Neural cell (in vitro differentiated cells): ENCODE results near the gene STIM1. TPM values are rescaled to one million over a fixed set of nuclear protein-coding genes. Genes with fewer than 3 reads are reported as not detected.

Experiments used
- H2AFZ ChIP-seq: fragments of 200-600, 300-800 bp; sonication (generic), shearing (Covaris generic); 2 replicates; pipeline ENCODE4 v1.6.0; 2014; ENCODE audit warnings: low read depth, mild to moderate bottlenecking, antibody characterized with exemption, low read length, moderate library complexity
- H3F3A ChIP-seq: fragments of 200-600 bp; shearing (Covaris generic); 2 replicates; pipeline ENCODE4 v1.6.1; 2016; ENCODE audit warnings: mild to moderate bottlenecking, moderate library complexity, mixed read lengths, antibody characterized with exemption, low read length; ENCODE audit not compliant: insufficient read depth, poor library complexity, severe bottlenecking
- H3K27ac ChIP-seq: fragments of 200-600, 300-800 bp; sonication (generic), shearing (Covaris generic); 2 replicates; pipeline ENCODE4 v1.5.1; 2014; ENCODE audit warnings: mild to moderate bottlenecking, low read length, moderate library complexity
- H3K27me3 ChIP-seq: fragments of 300-800, 200-600 bp; sonication (generic), shearing (Covaris generic); 2 replicates; pipeline ENCODE4 v1.6.0; 2014; ENCODE audit warnings: mild to moderate bottlenecking, low read depth, low read length, moderate library complexity; ENCODE audit not compliant: insufficient read depth
- H3K36me3 ChIP-seq: fragments of 300-800, 200-600 bp; sonication (generic), shearing (Covaris generic); 2 replicates; pipeline ENCODE4 v1.5.1; 2014; ENCODE audit warnings: mild to moderate bottlenecking, antibody characterized with exemption, low read length, moderate library complexity; ENCODE audit not compliant: insufficient read depth
- H3K4me2 ChIP-seq: fragments of 300-800, 200-600 bp; sonication (generic), shearing (Covaris generic); 2 replicates; pipeline ENCODE4 v1.6.0; 2014; ENCODE audit warnings: mild to moderate bottlenecking, low read length
- H3K4me3 ChIP-seq: fragments of 300-800, 200-600 bp; sonication (generic), shearing (Covaris generic); 2 replicates; pipeline ENCODE4 v1.5.1; 2014; ENCODE audit warnings: mild to moderate bottlenecking, low read length, moderate library complexity
- H3K79me2 ChIP-seq: fragments of 200-600 bp; shearing (Covaris generic); replicated peaks from 2 replicates; pipeline ENCODE4 v1.6.0; 2014; ENCODE audit warnings: mild to moderate bottlenecking, low read length, moderate library complexity; ENCODE audit not compliant: insufficient read depth
- H3K9ac ChIP-seq: fragments of 300-800, 200-600 bp; sonication (generic), shearing (Covaris generic); 2 replicates; pipeline ENCODE4 v1.6.1; 2016; ENCODE audit warnings: mild to moderate bottlenecking, low read length, mixed read lengths
- H3K9me2 ChIP-seq: fragments of 200-600 bp; shearing (Covaris generic); 2 replicates; pipeline ENCODE4 v1.6.1; 2016; ENCODE audit warnings: mild to moderate bottlenecking, low read length, mixed read lengths; ENCODE audit not compliant: insufficient read depth
- H3K9me3 ChIP-seq: fragments of 200-600, 300-800 bp; sonication (generic), shearing (Covaris generic); 2 replicates; pipeline ENCODE4 v1.6.1; 2016; ENCODE audit warnings: mild to moderate bottlenecking, mixed run types, low read length, moderate library complexity, mixed read lengths
- H4K20me1 ChIP-seq: fragments of 200-600 bp; shearing (Covaris generic); 2 replicates; pipeline ENCODE4 v1.6.1; 2016; ENCODE audit warnings: mild to moderate bottlenecking, mixed run types; ENCODE audit not compliant: insufficient read depth
- CTCF ChIP-seq: fragments of 450-650 bp; IDR thresholded peaks from 2 replicates; pipeline ENCODE4 v1.5.1; 2014; ENCODE audit warnings: antibody characterized with exemption, mild to moderate bottlenecking, moderate library complexity; ENCODE audit not compliant: poor library complexity, severe bottlenecking
- EP300 ChIP-seq: fragments of 450-650 bp; conservative IDR thresholded peaks from 2 replicates; pipeline ENCODE4 v1.6.1; 2014; ENCODE audit warnings: antibody characterized with exemption, mild to moderate bottlenecking, moderate library complexity; ENCODE audit not compliant: poor library complexity, severe bottlenecking
- EZH2 ChIP-seq: fragments of 200-600, 300-800 bp; shearing (Covaris generic), sonication (generic); IDR thresholded peaks from 2 replicates; pipeline ENCODE4 v1.6.1; 2014; ENCODE audit warnings: antibody characterized with exemption, low read length, borderline replicate concordance, mild to moderate bottlenecking; ENCODE audit not compliant: insufficient read depth, poor library complexity, severe bottlenecking
- MXI1 ChIP-seq: fragments of 450-650 bp; conservative IDR thresholded peaks from 2 replicates; pipeline ENCODE4 v1.6.1; 2014; ENCODE audit warnings: antibody characterized with exemption, mild to moderate bottlenecking; ENCODE audit not compliant: poor library complexity, severe bottlenecking
- POLR2AphosphoS5 ChIP-seq: IDR thresholded peaks from 2 replicates; pipeline ENCODE4 v1.6.1; 2012
- RAD21 ChIP-seq: fragments of 450-650 bp; conservative IDR thresholded peaks from 2 replicates; pipeline ENCODE4 v1.6.1; 2014; ENCODE audit warnings: antibody characterized with exemption, mild to moderate bottlenecking, moderate library complexity
- REST ChIP-seq: IDR thresholded peaks from 2 replicates; pipeline ENCODE4 v1.6.1; 2012; ENCODE audit warnings: borderline replicate concordance
- SMC3 ChIP-seq: fragments of 450-650 bp; conservative IDR thresholded peaks from 2 replicates; pipeline ENCODE4 v1.6.1; 2014; ENCODE audit warnings: antibody characterized with exemption, mild to moderate bottlenecking, moderate library complexity; ENCODE audit not compliant: poor library complexity
- TAF1 ChIP-seq: IDR thresholded peaks from 2 replicates; pipeline ENCODE4 v1.6.1; 2012; ENCODE audit warnings: low read depth
- polyA plus RNA-seq: library from polyadenylated mRNA; depleted of rRNA; stranded (reverse); fragments of >200 nt; gene quantifications from 2 replicates; pipeline ENCODE4 v1.2.3, GENCODE V29; 2014

The STIM1 gene
- polyA plus RNA-seq, 1 donor from 2014 or later = 14.5 TPM

- Histone ChIP-seq H3K9me2 (no peaks in the 10 kb centered on the region), H3K4me3 (no peak overlapping the region), H3K9ac (no peak overlapping the region), H3F3A (no peaks in the 10 kb centered on the region), H3K4me2 (no peak overlapping the region), H4K20me1 (no peaks in the 10 kb centered on the region), H3K27ac (no peak overlapping the region), H3K36me3 (no peaks in the 10 kb centered on the region), H3K9me3 (no peaks in the 10 kb centered on the region), H3K27me3 (no peaks in the 10 kb centered on the region), H3K79me2 (no peaks in the 10 kb centered on the region), H2AFZ (no peak overlapping the region)
- TF ChIP-seq EZH2 (no peak), POLR2AphosphoS5 (no peak), TAF1 (no peak), REST (no peak)
These were observed 77.2 kb downstream of the STIM1 start for GRCh38 chr11:3932698-3933097.

- Histone ChIP-seq H2AFZ (no peak overlapping the region), H3K4me3 (no peak overlapping the region), H3K9me2 (no peaks in the 10 kb centered on the region), H3K79me2 (no peaks in the 10 kb centered on the region), H3K9me3 (no peaks in the 10 kb centered on the region), H3K27ac (no peak overlapping the region), H3K27me3 (no peaks in the 10 kb centered on the region), H3F3A (no peaks in the 10 kb centered on the region), H3K4me2 (no peak overlapping the region), H3K9ac (no peak overlapping the region), H4K20me1 (no peaks in the 10 kb centered on the region), H3K36me3 (no peaks in the 10 kb centered on the region)
- no peak for TF ChIP-seq TAF1
- TF ChIP-seq EP300 = no peak
- TF ChIP-seq SMC3 = no peak
- no peak for TF ChIP-seq MXI1
- no peak for TF ChIP-seq POLR2AphosphoS5
- TF ChIP-seq RAD21 = no peak
- TF ChIP-seq EZH2 = no peak
- TF ChIP-seq REST = no peak
- TF ChIP-seq CTCF = no peak
These were observed 77.7 kb downstream of the STIM1 start for GRCh38 chr11:3933165-3933628.
